ENCODE results near the gene RAB31. TPM values are rescaled to one million over a fixed set of nuclear protein-coding genes. Genes with fewer than 3 reads are reported as not detected.

RAB31 gene
- total RNA-seq, 4 donors from 2014 or later, result 51.1 to 79.3 (median 67.9) TPM

- TF ChIP-seq, protein P1, sequence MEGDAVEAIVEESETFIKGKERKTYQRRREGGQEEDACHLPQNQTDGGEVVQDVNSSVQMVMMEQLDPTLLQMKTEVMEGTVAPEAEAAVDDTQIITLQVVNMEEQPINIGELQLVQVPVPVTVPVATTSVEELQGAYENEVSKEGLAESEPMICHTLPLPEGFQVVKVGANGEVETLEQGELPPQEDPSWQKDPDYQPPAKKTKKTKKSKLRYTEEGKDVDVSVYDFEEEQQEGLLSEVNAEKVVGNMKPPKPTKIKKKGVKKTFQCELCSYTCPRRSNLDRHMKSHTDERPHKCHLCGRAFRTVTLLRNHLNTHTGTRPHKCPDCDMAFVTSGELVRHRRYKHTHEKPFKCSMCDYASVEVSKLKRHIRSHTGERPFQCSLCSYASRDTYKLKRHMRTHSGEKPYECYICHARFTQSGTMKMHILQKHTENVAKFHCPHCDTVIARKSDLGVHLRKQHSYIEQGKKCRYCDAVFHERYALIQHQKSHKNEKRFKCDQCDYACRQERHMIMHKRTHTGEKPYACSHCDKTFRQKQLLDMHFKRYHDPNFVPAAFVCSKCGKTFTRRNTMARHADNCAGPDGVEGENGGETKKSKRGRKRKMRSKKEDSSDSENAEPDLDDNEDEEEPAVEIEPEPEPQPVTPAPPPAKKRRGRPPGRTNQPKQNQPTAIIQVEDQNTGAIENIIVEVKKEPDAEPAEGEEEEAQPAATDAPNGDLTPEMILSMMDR (IDR thresholded peaks at IDR 0.05), result no peak
- DNase-seq (ENCODE audit: low spot score) (no peak), ATAC-seq (ENCODE audit: low FRiP score) (no peak)
Observed at GRCh38 chr18:9822587-9823185, 114.6 kb downstream of the RAB31 start.

DNA sequence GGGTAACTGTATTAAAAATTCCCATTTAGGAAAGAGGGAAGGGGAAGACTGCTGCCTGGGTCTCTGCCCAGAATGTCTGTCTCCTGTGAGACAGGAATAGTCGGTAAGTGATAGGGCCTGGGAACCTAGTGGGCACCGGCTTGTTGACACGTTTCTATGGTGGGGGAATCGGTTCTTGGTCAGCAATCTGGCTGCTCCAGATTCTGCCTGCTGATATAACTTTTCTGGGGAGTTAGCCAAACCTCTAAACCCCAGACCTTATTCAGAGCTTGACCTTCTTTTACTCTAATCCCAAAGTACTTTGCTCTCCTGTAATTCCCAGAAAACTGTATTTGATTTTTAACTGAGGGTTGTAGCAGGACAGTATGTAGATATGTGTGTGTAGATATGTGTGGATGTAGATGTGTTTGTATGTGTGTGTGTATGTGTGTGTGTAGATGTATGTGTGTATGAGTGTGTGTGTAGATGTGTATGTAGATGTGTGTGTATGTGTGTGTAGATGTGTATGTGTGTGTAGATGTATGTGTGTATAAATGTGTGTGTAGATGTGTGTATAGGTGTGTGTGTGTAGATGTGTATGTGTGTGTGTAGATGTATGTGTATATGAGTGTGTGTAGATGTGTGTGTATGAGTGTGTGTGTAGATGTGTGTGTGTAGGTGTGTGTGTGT is 115.8 kb downstream of the RAB31 start:
- no peak for DNase-seq (ENCODE audit: low spot score)
- no peak for ATAC-seq (ENCODE audit: low FRiP score)
- TF ChIP-seq, protein P1 (IDR thresholded peaks at IDR 0.05), result no peak

- DNase-seq (ENCODE audit: low spot score) (no peak), ATAC-seq (ENCODE audit: low FRiP score) (peak; percentile 65)
- TF ChIP-seq, protein P1 (IDR thresholded peaks at IDR 0.05), result no peak
Observed at GRCh38 chr18:9824474-9824832, 116.4 kb downstream of the RAB31 start.

GRCh38 chr18:9824952-9825371 is 116.9 kb downstream of the RAB31 start:
- ATAC-seq (ENCODE audit: low FRiP score), result no peak
- DNase-seq (ENCODE audit: low spot score), result no peak
- TF ChIP-seq, protein P1 (IDR thresholded peaks at IDR 0.05), result no peak

DNA sequence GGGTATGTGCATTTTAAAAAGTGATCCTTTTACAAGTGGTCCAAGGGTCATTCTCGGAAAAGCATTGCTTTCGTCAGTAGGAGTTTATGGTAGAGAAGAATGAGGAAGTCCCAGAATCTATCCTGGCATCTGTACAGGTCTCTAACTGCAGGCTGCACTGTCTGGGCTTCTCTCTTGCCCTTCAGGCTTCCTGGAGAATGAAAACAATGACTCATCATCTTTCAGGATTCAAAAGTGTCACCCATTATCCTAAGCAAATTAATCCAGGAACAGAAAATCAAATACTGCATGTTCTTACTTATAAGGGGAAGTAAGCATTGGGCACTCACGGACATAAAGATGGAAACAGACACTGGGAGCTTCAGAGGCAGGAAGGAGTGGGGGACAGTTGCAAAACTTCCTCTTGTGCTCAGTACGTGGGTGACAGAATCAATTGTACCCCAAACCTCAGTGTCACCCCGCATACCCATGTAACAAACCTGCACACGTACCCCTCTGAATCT is 117.5 kb downstream of the RAB31 start:
- no peak for DNase-seq (ENCODE audit: low spot score)
- TF ChIP-seq, protein P1 (IDR thresholded peaks at IDR 0.05), result no peak
- peak; percentile 43 for ATAC-seq (ENCODE audit: low FRiP score)

DNA sequence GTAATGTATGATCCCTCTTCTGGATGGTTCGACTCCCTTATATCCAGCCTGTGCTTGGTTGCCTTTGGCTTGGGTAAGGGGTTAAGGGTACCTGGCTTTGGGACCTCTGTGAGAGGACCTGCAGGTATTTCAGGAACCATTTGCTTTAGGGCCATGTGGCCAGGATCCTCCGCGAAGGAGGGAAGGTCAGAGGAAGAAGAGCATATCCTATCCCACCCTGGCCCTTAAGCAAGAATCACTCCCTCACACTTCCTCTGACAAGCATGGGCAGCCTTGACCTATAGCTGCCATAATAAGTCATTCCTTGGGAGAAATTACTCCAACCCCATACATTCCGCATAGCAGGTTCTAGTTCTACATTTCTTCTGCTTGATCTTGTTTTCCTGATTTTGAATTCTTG is 118.6 kb downstream of the RAB31 start:
- ATAC-seq (ENCODE audit: low FRiP score) (no peak), DNase-seq (ENCODE audit: low spot score) (no peak)
- TF ChIP-seq, protein P1 (IDR thresholded peaks at IDR 0.05), result no peak

All from omental fat pad (tissue), 4 donors.